GM20000 (cell line): ENCODE results near the gene TXNDC5.

Source experiments
- DNase-seq: peaks from one replicate; pipeline ENCODE4 v3.0.0; 2012; ENCODE audit warnings: low spot score
- TF ChIP-seq, protein P1 (sequence below): IDR thresholded peaks from 2 replicates; pipeline ENCODE4 v1.5.1; 2012; ENCODE audit warnings: mild to moderate bottlenecking, control low read depth; ENCODE audit errors: extremely low read depth, missing control alignments

TXNDC5 gene

DNA sequence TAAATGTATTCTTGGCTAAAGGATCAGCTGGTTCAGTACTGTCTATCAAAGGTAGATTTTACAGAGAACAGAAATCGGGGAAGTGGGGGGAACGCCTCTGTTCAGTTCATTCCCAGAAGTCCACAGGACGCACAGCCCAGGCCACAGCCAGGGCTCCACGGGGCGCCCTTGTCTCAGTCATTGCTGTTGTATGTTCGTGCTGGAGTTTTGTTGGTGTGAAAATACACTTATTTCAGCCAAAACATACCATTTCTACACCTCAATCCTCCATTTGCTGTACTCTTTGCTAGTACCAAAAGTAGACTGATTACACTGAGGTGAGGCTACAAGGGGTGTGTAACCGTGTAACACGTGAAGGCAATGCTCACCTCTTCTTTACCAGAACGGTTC is 29.9 kb downstream of the TXNDC5 start:
- TF ChIP-seq, protein P1, sequence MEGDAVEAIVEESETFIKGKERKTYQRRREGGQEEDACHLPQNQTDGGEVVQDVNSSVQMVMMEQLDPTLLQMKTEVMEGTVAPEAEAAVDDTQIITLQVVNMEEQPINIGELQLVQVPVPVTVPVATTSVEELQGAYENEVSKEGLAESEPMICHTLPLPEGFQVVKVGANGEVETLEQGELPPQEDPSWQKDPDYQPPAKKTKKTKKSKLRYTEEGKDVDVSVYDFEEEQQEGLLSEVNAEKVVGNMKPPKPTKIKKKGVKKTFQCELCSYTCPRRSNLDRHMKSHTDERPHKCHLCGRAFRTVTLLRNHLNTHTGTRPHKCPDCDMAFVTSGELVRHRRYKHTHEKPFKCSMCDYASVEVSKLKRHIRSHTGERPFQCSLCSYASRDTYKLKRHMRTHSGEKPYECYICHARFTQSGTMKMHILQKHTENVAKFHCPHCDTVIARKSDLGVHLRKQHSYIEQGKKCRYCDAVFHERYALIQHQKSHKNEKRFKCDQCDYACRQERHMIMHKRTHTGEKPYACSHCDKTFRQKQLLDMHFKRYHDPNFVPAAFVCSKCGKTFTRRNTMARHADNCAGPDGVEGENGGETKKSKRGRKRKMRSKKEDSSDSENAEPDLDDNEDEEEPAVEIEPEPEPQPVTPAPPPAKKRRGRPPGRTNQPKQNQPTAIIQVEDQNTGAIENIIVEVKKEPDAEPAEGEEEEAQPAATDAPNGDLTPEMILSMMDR = no peak
- DNase-seq = no peak

DNA sequence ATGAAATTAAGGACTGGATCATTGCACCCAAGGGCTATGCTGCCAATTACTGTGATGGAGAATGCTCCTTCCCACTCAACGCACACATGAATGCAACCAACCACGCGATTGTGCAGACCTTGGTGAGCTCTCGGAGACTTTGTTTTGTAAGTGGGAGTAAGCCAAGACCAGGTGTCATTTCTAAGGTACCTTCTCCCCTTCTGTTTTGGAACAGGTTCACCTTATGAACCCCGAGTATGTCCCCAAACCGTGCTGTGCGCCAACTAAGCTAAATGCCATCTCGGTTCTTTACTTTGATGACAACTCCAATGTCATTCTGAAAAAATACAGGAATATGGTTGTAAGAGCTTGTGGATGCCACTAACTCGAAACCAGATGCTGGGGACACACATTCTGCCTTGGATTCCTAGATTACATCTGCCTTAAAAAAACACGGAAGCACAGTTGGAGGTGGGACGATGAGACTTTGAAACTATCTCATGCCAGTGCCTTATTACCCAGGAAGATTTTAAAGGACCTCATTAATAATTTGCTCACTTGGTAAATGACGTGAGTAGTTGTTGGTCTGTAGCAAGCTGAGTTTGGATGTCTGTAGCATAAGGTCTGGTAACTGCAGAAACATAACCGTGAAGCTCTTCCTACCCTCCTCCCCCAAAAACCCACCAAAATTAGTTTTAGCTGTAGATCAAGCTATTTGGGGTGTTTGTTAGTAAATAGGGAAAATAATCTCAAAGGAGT is 30.4 kb downstream of the TXNDC5 start:
- DNase-seq = no peak
- TF ChIP-seq, protein P1 = no peak

DNA sequence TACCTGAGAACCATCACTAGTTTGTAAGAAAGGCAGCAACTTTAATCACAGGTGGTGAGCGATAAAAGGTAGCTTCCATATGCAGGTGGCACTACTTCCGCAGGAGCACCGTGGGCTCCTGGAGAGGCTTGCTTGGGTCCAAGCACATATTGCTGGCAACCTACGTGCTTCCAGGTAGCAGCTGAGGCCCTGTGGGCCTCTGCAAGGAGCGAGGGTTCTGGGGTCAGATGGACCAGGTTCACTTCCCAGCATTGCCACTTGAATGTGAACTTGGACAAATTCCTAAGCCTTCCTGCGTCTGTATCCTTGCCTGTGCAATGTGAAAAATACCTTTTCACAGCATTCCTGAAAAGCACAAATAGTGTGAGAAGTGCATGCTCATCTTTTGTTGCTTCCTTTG is 31.0 kb downstream of the TXNDC5 start:
- no peak for DNase-seq
- TF ChIP-seq, protein P1 = no peak

DNA sequence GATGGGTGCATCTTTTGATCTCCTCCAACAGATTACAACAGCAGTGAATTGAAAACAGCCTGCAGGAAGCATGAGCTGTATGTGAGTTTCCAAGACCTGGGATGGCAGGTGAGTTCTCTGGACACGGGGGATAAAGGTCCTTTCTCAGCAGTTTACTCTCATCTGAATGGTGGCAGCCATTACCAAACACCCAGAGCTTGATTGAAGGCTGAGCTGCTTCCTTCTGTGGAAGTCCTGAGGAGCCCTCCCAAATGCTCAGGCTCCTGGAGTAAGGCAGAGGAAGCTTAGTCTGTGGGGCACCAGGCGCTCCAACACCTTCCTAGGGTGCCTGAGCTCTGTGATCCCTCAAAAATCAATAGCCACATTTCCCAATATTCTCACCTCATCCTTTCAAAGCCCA is 31.5 kb downstream of the TXNDC5 start:
- TF ChIP-seq, protein P1 = no peak
- DNase-seq = no peak

DNA sequence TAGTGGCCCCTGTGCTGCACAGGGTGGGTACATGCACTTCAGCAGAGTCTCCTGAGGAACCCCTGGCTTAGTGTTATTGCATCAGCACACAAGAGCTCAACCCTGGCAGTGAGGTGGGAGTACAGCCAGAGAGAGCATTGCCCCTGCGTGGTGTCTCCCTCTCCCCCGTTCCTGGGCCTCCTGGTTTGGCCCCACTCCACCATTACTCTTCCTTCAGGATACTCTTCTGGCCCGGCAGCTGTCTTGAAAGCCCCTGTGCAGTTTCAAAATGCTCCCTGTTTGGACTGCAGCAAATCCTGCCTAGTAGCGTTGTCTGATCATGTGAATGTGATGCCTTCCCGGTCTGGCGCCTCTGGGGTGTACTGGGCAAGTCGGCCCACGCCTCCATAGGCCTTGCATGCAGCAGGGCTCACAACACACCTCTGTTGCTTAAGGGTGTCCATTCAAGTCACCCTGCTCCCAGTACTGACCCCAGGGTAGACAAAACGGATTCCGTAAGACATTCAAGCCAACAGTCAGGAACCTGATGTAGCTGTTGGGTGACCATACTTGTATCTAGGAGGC is 32.1 kb downstream of the TXNDC5 start:
- no peak for DNase-seq

DNA sequence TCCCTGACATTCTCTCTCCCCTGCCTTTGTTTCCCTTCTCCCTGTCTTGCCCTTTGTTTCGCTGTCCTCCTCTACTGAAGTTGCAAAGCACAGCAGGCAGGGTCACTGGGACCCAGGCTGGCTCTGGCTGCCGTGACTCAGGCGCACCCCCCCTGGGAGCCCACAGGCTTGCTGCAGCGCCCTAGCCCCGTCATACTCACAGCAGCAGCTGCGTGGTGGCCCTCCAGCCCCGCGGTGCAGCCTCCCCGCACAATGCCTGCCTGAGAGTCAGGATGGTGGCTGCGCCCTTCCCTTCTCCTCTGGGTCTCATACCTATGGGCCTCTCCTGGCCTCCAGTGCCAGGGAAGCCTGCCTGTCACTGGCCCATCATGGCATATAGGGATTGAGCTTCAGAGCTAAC is 41.7 kb downstream of the TXNDC5 start:
- DNase-seq = no peak
- TF ChIP-seq, protein P1 = no peak

More for the DNA sequence above, 32.1 kb downstream of the TXNDC5 start:
- TF ChIP-seq, protein P1 = no peak

DNA sequence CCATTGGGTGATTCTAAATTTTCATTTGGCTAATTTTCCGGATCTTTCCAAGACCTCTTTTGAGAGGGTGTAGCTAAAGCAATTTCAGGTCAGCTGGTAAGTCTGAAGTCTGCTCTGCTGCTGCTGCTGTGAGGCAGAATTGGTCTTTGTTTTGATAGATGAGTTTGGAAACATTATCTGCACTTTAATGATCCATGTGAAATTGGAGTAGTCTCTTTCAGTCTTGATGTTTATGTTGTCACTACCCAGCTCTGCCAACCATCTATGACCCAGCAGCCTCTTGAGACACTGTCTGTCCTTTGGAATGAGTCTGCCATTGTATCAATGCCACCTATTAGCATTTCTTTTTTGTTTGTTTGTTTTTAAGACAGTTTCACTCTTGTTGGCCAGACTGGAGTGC is 44.1 kb downstream of the TXNDC5 start:
- TF ChIP-seq, protein P1 = no peak
- DNase-seq = no peak
